Esophagus mucosa (tissue), 1 donor: Measurements from ENCODE around the gene RAB40C. TPM values are rescaled to one million over a fixed set of nuclear protein-coding genes. Genes with fewer than 3 reads are reported as not detected.

Source experiments
- ATAC-seq: fragments of 200-7000 bp; cut with Tn5 transposase; one replicate; pipeline ENCODE4 v1.9.1; 2020
- total RNA-seq: library from RNA; stranded (reverse); gene quantifications from one replicate; pipeline ENCODE4 v1.2.4, GENCODE V29; 2023
- donor health status: DM: yes; HTN: yes; CAD: no.

Gene RAB40C
- 15.5 TPM for total RNA-seq

- ATAC-seq = peak; percentile 83
Measured at GRCh38 chr16:589658-590187, at the start of gene RAB40C. TSS of gene RAB40C (plus strand) at chr16:590066. CDS start at chr16:590292, 226 bp downstream.

GRCh38 chr16:540645-541340 lies 49.1 kb upstream of the RAB40C start:
- ATAC-seq = no peak

GRCh38 chr16:543301-544164 lies 46.3 kb upstream of the RAB40C start:
- ATAC-seq = no peak

- no peak for ATAC-seq
Measured at GRCh38 chr16:544517-544916, 45.3 kb upstream of the RAB40C start.

- peak; percentile 69 for ATAC-seq
Measured at GRCh38 chr16:546909-547770, 42.7 kb upstream of the RAB40C start.

GRCh38 chr16:548586-548985 lies 41.3 kb upstream of the RAB40C start:
- ATAC-seq = no peak

- ATAC-seq = peak; percentile 37
Measured at GRCh38 chr16:549544-550263, 40.2 kb upstream of the RAB40C start.

- no peak for ATAC-seq
Measured at GRCh38 chr16:551210-551609, 38.7 kb upstream of the RAB40C start.

GRCh38 chr16:552171-552570 lies 37.7 kb upstream of the RAB40C start:
- no peak for ATAC-seq

GRCh38 chr16:553601-554296 lies 36.1 kb upstream of the RAB40C start:
- no peak for ATAC-seq

GRCh38 chr16:554297-554621 lies 35.6 kb upstream of the RAB40C start:
- ATAC-seq = no peak

- ATAC-seq = peak; percentile 47
Measured at GRCh38 chr16:554640-555365, 35.1 kb upstream of the RAB40C start.

GRCh38 chr16:555528-556473 lies 34.1 kb upstream of the RAB40C start:
- no peak for ATAC-seq

GRCh38 chr16:556474-557173 lies 33.2 kb upstream of the RAB40C start:
- no peak for ATAC-seq

GRCh38 chr16:557463-558297 lies 32.2 kb upstream of the RAB40C start:
- ATAC-seq = no peak

GRCh38 chr16:558298-559020 lies 31.4 kb upstream of the RAB40C start:
- no peak for ATAC-seq

GRCh38 chr16:559021-559380 lies 30.9 kb upstream of the RAB40C start:
- no peak for ATAC-seq
